Lower leg skin (tissue), 3 donors: ENCODE measurements around the gene POC1B.

Experiments used
- POLR2A ChIP-seq, 2 donors: fragments of 450-650 bp; IDR thresholded peaks; one replicate each; pipeline ENCODE4 v1.6.1; 2016 to 2017; ENCODE audit warnings: antibody characterized with exemption in 2 of 2, mild to moderate bottlenecking in 1 of 2, moderate library complexity in 1 of 2
- TF ChIP-seq, protein P1 (sequence below), 3 donors: fragments of 450-650 bp; IDR thresholded peaks; one replicate each; pipeline ENCODE4 v1.5.1; 2016; ENCODE audit warnings: antibody characterized with exemption in 3 of 3, mild to moderate bottlenecking in 3 of 3, moderate library complexity in 2 of 3

DNA sequence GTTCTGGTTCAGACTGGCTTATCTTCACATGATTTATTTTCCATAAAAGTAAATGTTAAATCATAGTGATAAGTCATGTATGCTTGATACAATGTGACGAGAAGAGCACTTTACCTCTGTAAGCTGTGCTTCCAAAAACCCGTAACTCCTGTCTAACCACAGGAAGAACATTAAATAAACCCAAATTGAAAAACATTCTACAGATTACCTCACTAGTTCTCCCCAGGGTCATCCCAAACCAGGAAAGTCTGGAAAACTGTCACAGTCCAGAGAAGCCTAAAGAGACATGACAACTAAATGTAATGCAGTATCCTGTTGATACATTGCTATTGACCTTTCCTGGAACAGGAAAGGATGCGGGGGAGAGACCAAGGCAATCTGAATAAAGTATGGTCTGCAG, 141.0 kb downstream of the POC1B start:
- TF ChIP-seq, protein P1, sequence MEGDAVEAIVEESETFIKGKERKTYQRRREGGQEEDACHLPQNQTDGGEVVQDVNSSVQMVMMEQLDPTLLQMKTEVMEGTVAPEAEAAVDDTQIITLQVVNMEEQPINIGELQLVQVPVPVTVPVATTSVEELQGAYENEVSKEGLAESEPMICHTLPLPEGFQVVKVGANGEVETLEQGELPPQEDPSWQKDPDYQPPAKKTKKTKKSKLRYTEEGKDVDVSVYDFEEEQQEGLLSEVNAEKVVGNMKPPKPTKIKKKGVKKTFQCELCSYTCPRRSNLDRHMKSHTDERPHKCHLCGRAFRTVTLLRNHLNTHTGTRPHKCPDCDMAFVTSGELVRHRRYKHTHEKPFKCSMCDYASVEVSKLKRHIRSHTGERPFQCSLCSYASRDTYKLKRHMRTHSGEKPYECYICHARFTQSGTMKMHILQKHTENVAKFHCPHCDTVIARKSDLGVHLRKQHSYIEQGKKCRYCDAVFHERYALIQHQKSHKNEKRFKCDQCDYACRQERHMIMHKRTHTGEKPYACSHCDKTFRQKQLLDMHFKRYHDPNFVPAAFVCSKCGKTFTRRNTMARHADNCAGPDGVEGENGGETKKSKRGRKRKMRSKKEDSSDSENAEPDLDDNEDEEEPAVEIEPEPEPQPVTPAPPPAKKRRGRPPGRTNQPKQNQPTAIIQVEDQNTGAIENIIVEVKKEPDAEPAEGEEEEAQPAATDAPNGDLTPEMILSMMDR (IDR thresholded peaks at IDR 0.05), result no peak
- no peak for TF ChIP-seq POLR2A (IDR thresholded peaks at IDR 0.05)
